ENCODE data around the gene SLC52A3.
"Not testable (repeated sequence)": the region's sequence is repeated elsewhere in the genome, so short reads cannot be mapped to it uniquely, and the experiment has no call there.

SLC52A3 gene

GRCh38 chr20:728256-728944, 39.9 kb downstream of the SLC52A3 start:
- no peak for DNase-seq (ENCODE audit: low read depth in 2 of 2)

DNA sequence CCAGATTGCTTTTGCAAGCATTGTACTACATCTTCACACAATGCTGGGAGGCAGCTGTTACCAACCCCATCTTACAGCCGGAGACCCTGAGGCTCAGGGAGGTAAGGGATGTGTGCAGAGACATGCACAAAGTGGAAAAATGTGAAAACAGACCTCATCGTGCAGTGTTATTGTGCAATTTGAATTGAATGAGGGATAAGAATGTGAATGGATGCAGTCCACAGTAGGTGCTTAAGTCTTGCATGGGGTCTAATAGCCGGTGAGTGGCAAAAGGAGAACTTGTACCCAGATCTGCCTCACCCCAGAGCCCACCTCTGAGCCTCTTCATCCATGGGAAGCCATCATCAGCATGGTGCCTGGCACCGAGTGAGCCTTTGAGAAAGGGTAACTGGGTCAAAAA, 42.1 kb downstream of the SLC52A3 start:
- no peak for DNase-seq (ENCODE audit: low read depth in 2 of 2)

GRCh38 chr20:725491-725890, 42.8 kb downstream of the SLC52A3 start:
- DNase-seq (ENCODE audit: low read depth in 2 of 2): no peak

DNA sequence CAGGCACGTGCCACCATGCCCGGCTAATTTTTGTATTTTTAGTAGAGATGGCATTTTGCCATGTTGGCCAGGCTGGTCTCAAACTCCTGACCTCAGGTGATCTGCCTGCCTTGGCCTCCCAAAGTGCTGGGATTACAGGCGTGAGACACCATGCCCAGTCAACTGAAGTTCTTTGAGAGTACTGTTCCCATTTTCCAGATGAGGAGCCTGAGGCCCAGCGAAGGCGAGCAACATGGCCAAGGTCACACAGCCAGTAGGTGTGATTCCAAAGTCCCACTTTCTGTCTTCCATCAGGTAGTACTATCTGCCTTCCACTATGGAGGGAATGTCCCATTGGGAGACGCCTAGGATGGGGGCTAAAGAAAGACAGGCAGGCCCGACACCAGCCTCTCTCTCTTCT, 43.5 kb downstream of the SLC52A3 start:
- DNase-seq (ENCODE audit: low read depth in 2 of 2): not testable (repeated sequence)

DNA sequence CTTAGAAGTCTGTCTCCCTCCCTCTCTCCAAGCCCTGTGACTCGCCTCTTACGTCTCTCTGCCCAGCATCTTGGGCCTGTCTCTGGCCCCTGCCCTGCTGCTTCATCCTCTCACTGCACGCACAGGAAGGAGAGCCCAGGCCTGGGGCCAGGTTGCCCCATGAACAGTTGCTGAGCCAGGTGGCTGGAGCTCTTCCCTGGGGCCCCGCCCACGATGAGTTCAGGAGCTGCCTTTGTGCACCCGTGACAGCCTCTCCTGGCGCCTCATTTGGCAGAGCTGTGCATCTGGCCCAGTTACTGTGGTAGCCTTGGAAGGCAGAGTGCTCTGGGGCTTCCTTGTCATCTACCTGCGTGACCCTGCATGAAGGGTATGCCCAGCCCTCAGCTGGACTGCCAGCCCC, 44.5 kb downstream of the SLC52A3 start:
- DNase-seq (ENCODE audit: low read depth in 2 of 2): no peak

DNA sequence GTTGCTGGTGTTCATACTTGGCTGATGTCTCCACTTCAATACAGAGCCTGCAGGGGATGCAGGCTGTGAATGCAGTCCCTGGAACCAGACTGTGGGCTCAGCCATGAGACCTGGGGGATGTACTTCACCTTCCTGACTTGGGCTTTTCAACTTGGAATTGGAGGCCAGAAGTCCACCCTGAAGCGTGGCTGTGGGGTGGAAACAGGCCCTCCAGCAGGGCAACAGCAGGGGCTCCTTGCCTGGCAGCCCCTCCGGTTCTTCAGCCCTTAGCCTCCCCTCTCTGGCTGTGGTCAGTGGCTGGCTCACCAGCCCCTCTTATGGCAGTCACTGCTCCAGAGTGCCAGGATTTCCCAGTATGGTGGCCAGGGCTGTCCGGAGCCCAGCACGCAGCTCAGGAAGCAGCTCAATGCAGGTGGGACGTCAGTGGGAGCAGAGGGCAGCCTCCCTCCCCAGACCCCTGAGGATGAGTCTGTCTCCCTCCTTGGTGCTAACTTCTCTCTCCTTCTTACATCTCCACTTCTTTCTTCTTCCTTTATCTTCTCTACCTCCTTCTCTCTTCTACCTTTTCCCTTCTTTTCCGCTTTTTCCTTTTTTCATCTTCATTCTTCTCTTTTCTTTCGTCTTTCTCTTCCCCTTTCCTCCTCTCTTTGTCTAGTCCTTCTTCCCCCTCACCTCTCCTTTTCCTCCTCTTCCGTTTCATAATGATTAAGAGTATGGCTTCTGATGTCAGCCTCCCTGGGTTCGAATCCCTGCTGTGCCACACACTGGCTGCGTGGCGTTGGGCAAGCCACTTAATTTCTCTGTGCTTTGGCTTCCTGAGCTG, 45.3 kb downstream of the SLC52A3 start:
- no peak for DNase-seq (ENCODE audit: low read depth in 2 of 2)

DNA sequence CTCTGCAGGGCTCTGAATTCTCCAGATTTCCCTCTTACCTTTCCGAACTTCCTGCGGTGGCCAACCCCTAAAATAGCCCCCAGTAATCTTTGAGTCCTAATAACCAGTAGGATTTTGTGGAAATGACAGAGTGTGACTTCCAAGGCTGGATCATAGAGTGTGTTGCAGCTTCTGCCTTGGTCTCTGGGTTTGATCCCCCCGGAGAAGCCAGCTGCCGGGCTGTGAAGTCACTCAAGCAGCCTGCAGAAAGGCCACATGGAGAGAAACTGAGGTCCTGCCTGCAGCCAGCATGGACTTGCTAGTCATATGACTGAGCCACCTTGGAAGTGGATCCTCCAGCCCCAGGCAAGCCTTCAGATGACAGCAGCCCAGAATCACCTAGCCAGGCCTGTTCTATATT, 46.4 kb downstream of the SLC52A3 start:
- no peak for DNase-seq (ENCODE audit: low read depth in 2 of 2)

GRCh38 chr20:719816-720215, 48.5 kb downstream of the SLC52A3 start:
- DNase-seq (ENCODE audit: low read depth in 2 of 2): no peak

DNA sequence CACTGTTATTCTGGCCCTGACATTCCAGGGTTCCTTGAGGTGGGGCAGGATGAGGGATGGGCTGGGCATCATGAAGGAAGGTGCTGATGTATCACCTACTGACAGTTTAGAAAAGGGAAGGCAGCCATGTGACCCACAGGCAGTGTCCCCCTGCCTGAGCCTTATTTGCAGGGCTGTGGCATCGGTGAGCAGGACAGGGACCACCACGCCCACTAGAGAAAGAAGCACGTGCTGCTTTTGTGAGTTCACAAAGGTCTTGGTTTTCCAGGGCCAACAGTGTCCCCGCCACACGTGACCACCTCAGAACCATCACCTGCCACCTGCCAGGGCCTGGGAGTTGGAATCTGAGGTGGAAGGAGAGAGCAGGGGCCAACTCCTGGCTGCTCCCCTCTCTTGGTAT, 49.2 kb downstream of the SLC52A3 start:
- DNase-seq (ENCODE audit: low read depth in 2 of 2): no peak

- DNase-seq (ENCODE audit: low read depth in 2 of 2): no peak
These were observed 50.5 kb downstream of the SLC52A3 start for GRCh38 chr20:717832-718231.

DNA sequence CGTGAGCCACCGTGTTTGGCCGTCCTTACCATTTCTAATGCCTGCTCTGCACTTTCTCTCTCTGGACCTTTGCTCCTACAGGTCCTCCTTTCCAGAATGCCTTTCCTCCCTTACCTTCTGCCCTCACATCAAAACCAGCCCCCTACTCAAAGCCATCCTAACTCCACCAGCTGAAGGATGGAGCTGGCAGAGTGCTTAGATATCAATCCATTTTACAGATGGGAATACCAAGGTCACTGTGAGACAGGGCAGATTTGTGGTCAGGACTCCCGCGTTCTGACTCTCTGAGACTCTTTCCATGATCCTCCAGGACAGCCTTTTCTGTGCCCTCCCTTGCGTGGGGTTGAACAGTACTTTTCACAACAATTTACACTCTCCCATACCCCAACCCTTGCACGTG, 51.0 kb downstream of the SLC52A3 start:
- no peak for DNase-seq (ENCODE audit: low read depth in 2 of 2)

GRCh38 chr20:714453-714852, 53.8 kb downstream of the SLC52A3 start:
- DNase-seq (ENCODE audit: low read depth in 2 of 2): no peak

GRCh38 chr20:711576-711975, 56.7 kb downstream of the SLC52A3 start:
- DNase-seq (ENCODE audit: low read depth in 2 of 2): no peak

DNA sequence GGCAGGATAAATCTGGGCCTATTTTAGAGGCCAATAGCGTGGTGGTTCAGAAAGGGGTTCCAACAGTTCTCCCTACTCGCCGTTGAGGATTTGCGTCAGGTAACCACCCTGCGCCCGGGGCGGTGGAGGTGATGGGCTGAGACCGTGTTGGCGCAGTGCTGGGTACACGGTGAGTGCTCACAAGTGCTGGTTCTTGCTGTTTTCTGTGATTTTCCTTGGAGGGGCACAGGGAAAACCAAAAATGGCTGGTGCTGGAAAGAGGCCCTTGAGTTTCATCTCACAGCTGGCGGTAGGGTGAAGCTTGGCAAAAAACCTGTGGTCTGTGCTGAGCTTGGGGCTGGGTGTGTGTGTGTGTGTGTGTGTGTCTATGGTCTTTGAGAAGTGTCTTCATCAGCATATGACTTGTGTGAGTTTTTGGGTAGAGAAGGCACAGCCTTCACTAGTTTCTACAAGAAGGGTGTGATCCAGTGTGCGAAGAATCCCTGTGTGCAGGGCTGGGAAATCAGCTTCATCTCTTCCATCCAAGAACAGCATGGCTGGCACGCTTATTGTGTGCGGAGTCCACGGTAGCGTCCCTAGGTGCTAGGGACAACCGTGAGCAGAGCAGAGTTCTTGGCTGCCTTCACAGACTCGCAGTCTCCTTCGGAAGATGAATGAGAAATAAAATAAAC, 57.4 kb downstream of the SLC52A3 start:
- no peak for DNase-seq (ENCODE audit: low read depth in 2 of 2)

Data from stimulated activated CD8-positive, alpha-beta memory T cell treated with anti-CD3 and anti-CD28 coated beads, Interleukin-2, amount 100 ng/mL, for 1 hour (primary cell).